Endometrial microvascular endothelial cells (primary cell): ENCODE results near the gene TMEM79. TPM values are rescaled to one million over a fixed set of nuclear protein-coding genes. Genes with fewer than 3 reads are reported as not detected.

Experiments
- total RNA-seq: library from RNA; depleted of rRNA; stranded (reverse); fragments of >200 nt; gene quantifications from one replicate; pipeline ENCODE4 v1.2.3, GENCODE V29; 2015; ENCODE audit errors: inconsistent ontology term

Gene TMEM79
- total RNA-seq, 1 donor from 2014 or later, result 0.93 TPM

Other genes with a start within 250 kb of the TMEM79 start
- 33.7 TPM for gene UBQLN4, start 230.5 kb upstream of the TMEM79 start, total RNA-seq
- gene LAMTOR2, start 229.5 kb upstream of the TMEM79 start, total RNA-seq, result 67.5 TPM
- not detected for gene RAB25, start 223.2 kb upstream of the TMEM79 start, total RNA-seq
- 3.3 TPM for gene MEX3A, start 201.9 kb upstream of the TMEM79 start, total RNA-seq
- 860 TPM for gene LMNA, start 169.6 kb upstream of the TMEM79 start, total RNA-seq
- 0.09 TPM for gene SEMA4A, start 130.7 kb upstream of the TMEM79 start, total RNA-seq
- gene SLC25A44, start 90.2 kb upstream of the TMEM79 start, total RNA-seq, result 22.6 TPM
- gene PMF1, start 71.3 kb upstream of the TMEM79 start, total RNA-seq, result 98.5 TPM
- gene BGLAP, start 42.1 kb upstream of the TMEM79 start, total RNA-seq, result not detected
- gene PAQR6, start 36.3 kb upstream of the TMEM79 start, total RNA-seq, result 0.37 TPM
- gene SMG5, start 1.5 kb upstream of the TMEM79 start, total RNA-seq, result 69.0 TPM
- 87.4 TPM for gene GLMP, start 11.4 kb downstream of the TMEM79 start, total RNA-seq
- not detected for gene VHLL, start 15.0 kb downstream of the TMEM79 start, total RNA-seq
- 570 TPM for gene CCT3, start 54.0 kb downstream of the TMEM79 start, total RNA-seq
- not detected for gene TSACC, start 54.2 kb downstream of the TMEM79 start, total RNA-seq
- gene RHBG, start 84.9 kb downstream of the TMEM79 start, total RNA-seq, result not detected
- gene MEF2D, start 216.4 kb downstream of the TMEM79 start, total RNA-seq, result 53.5 TPM